HG02678 (cell line): ENCODE data around the gene AGO1.
"Not testable (repeated sequence)": the region's sequence is repeated elsewhere in the genome, so short reads cannot be mapped to it uniquely, and the experiment has no call there.

Experiments
- ATAC-seq: cut with Tn5 transposase; IDR thresholded peaks from one replicate; pipeline ENCODE4 v1.9.1; 2021; ENCODE audit warnings: mild to moderate bottlenecking, moderate library complexity; ENCODE audit not compliant: unreplicated experiment

AGO1 gene

DNA sequence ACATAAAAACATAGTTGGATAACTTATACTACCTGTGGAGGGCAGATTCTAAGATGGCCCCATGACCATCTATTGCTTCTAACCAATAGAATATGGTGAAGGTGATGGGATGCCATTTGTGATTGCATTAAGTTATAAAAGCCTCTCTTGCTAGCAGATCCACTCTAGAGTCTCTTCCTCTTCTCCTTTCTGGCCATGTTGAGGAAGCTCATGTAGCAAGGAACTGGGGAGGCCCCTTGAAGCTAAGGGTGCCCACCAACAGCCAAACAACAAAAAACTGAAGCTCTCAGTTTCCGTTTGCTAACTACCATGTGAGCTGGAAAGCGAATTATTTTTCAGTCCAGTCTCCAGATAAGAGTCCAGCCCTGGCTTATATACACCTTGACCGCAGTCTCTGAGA, 16.0 kb upstream of the AGO1 start:
- no peak for ATAC-seq

DNA sequence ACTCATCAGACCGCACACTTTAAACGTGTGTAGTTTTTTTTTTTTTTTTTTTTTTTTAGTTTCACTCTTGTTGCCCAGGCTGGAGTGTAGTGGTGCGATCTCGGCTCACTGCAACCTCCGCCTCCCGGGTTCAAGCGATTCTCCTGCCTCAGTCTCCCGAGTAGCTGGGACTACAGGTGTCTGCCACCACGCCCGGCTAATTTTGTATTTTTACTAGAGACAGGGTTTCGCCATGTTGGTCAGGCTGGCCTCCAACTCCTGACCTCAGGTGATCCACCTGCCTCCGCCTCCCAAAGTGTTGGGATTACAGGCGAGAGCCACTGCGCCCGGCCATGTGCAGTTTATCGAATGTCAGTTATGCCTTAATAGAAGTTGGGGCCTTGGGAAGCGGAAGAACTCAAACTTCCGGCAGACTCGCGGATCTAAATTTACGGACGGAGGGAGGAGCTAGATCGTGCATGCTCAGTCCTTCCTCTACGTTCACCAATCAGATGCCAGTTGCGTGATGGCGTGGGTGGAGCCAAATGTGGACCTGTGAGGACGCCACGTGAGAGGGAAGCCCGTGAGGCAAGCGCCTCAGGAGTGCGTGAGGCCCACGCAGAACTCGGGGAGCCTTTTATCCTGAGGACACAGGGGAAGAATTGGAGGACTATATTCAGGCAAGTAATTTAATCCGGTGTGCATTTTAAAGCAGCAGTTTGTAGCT, 13.6 kb upstream of the AGO1 start:
- ATAC-seq, result not testable (repeated sequence)

- no peak for ATAC-seq
Observed at GRCh38 chr1:35870651-35871309, 12.2 kb upstream of the AGO1 start.

DNA sequence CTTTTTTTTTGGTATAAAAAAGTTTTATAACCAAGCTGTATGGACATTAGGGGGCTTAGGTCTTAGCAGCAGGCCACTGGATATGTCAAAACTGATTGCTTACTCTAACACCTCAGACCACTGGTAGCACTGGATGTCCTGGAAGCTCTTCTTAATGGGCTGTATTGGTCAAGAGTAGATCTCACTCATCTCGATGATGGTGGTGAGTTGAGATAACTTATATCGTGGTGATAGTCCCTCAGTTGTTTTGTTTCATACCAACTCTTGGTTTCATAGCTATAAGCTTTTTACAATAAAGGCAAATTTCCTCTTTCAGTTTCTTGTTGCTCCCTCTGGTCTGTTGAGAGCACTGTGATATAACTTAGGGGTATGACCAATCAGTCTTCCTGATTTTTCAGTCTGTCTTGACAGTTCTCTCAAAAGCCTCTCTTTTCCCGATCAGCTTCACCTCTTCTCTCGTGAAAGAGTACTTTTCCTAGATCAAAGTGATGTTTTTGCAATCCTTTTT, 9.7 kb upstream of the AGO1 start:
- no peak for ATAC-seq

- ATAC-seq, result not testable (repeated sequence)
Observed at GRCh38 chr1:35874115-35874514, 8.9 kb upstream of the AGO1 start.

DNA sequence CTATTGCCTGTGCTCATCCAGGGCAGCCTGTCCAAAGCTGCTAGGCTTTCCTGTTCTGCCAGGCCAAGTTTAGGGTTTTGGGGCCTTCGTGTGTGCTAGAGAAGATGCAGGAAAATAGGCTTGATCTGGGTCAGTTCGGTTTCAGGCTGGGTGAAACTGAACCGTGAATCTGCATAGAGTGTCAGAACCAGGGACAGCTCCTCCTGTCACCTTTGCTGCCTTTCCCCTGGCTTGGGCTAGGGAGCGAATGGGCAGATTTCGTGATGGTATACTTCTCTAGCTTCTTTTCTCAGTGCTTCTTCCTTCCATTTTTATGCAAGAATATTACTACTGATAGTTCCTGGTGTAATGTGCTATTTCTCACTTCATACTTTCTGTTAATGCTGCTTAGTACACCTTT, 6.0 kb upstream of the AGO1 start:
- no peak for ATAC-seq

DNA sequence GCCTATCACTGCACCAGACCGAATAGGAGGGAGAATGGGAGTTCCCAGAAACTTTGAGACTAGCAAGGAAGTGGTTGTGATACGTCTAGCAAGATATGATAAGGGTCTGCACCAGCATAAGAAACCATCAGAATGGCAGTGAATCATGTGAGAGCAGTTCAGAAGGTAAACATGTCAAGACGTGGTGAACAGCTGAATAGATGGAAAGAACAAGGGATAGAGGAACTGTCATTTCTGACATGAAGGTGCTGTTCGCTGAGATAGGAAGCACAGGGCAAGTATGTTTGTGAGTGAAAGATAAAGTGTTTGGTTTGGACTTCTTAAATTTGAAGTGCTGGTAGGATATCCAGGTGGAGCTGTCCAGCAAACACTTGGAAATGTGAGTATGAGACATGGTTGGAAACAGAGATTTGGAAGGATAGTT, 1.1 kb upstream of the AGO1 start:
- no peak for ATAC-seq

DNA sequence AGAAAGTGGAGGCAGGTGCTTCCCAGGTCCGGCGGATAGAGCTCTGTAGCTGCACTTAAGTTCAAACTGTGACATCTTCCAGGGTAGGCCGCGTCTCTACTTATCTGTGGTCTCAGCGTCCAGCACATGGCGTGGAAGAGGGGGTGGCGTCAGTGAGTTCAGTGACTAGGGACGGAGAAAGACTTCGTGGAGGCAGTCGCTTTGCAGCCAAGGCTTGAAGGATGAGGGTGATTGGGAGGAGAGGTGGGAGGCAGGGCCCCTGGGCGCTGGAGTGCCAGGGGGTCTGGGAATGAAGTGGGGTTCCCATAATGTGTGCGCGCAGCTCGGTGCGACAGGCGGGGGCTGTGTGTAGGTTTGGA, 444 bp upstream of the AGO1 start:
- ATAC-seq, result no peak

DNA sequence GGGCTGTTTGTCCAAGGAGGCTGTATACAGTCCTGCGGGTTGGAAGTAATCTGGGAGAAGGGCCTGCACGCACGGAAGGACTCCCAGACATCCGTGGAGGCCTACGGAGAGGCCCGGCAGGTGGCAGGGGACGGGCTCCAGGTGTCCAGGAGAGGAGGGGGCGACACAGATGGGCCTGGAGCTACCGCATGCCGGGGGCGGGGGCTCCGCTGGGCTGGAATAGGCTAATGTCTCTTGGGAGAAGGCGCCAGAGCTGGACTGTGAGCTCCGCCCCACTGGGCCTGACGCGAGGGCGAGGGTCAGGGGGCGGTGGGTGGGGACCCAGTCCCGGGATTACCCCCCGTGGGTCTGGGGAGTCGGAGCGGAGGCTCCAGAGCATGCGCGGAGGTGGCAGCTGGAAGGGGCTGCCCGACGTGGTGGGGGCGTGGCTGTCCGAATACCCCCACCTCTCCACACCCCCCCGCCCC, 659 bp downstream of the AGO1 start:
- peak; percentile 17 for ATAC-seq

- no peak for ATAC-seq
Observed at GRCh38 chr1:35884934-35885333, 1.9 kb downstream of the AGO1 start.

GRCh38 chr1:35885961-35886558, 3.1 kb downstream of the AGO1 start:
- ATAC-seq, result no peak

DNA sequence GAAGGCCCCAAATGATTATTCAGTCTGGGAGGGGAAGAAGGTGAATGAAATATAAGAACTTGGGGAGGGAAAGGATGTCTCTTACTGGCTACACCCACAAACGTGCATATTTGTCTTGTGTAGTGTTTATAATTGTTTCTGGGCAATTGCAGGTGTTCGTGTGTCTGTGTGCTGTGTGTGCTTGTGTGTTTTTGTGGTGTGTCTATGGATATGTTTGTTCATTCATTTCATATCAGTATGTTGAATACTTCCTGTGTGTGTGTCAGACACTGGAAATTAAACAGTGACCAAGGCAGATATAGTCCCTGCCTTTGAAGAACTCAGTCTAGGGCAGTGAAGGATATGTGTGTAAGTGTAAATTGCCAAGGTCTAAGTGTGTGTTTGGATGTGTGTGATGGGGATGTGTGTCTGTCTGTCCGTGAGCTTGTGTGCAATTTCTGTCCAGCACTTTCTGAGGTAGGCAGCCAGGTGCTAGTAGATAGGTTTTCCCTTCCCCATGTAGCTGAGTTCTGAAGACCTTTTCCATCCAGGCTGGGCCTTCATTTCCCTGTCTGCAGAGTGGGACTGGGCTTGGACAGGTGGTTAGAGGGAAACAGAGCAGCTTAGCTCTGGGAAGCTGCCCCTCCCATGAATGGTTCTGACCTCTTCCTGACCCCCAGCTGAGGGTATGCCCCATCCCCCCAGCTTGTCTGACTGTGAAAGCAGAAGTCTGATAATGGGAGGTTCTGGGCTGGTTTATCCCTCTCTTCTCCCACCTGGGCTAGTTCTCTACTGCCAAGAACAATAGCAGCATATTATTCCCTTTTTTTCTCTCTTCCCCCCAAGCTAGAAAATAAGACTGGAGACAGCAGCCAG, 3.8 kb downstream of the AGO1 start:
- no peak for ATAC-seq

DNA sequence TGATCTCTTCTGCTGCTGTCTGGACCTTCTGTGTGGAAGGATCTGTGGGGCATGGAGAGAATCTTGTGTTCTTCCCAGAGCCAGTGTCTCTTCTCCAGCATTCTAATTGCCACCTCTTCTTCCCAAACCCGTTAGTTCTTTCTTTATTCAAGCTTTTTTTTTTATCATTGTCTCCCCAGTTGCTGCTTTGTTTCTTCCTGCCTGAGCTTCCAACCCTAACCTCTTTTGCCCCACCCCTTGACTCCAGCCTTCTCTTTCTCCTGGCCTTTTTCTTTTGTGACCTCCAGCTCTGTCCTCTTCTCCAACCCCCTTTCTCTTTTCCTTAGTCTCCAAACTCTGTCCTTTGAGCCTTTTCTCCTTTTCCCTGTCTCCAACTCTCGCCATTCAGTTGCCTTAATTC, 4.5 kb downstream of the AGO1 start:
- no peak for ATAC-seq

- no peak for ATAC-seq
Observed at GRCh38 chr1:35888255-35888654, 5.2 kb downstream of the AGO1 start.

DNA sequence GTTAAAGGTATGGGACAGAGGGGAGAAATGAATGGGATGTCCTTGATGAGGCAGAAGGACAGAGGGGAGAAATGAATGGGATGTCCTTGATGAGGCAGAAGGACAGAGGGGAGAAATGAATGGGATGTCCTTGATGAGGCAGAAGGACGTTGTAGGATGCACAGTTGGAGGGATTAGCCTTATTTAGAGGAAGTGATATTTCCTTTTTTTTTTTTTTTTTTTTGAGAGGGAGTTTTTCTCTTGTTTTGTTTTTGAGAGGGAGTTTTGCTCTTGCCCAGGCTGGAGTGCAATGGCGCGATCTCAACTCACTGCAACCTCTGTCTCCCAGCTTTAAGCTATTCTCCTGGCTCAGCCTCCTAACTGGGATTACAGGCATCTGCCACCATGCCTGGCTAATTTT, 6.0 kb downstream of the AGO1 start:
- ATAC-seq, result not testable (repeated sequence)

- ATAC-seq, result no peak
Observed at GRCh38 chr1:35893051-35893879, 10.3 kb downstream of the AGO1 start.

GRCh38 chr1:35894183-35894582, 11.2 kb downstream of the AGO1 start:
- ATAC-seq, result no peak

- ATAC-seq, result no peak
Observed at GRCh38 chr1:35894656-35895055, 11.6 kb downstream of the AGO1 start.

DNA sequence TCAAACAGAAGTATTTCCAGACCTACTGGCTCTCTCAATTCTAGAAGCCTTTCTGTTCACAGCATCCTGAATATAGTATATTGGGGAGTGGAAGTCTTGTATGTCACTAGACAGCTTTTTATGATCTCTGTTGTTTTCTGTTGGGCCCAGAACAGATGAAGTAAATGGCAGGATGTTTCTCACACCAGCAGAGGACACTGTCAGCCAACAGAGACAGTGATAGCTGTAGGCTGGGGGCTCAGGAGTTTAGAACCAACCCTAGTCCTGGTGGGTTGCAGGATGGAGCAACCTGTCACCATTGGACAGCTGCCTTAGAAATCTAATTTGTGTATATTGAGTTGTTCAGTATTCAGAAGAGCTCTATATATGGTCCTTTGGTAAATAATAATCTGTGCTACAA, 16.9 kb downstream of the AGO1 start:
- ATAC-seq, result no peak

- no peak for ATAC-seq
Observed at GRCh38 chr1:35901235-35901634, 18.2 kb downstream of the AGO1 start.
